ACC112 (cell line): Measurements from ENCODE around the gene KCNE4.

Experiments used
- H2AFZ ChIP-seq: fragments of 200-600 bp; sonication (generic); one replicate; pipeline ENCODE4 v1.6.0; 2017; ENCODE audit warnings: antibody characterized with exemption, low read length; ENCODE audit not compliant: unreplicated experiment
- H3K27ac ChIP-seq: fragments of 200-600 bp; sonication (generic); 2 replicates; pipeline ENCODE4 v1.5.1; 2014; ENCODE audit warnings: low read depth, mild to moderate bottlenecking, antibody characterized with exemption, low read length, moderate library complexity
- H3K27me3 ChIP-seq: fragments of 200-600 bp; sonication (generic); 2 replicates; pipeline ENCODE4 v1.6.1; 2014; ENCODE audit warnings: mild to moderate bottlenecking, antibody characterized with exemption, low read length, moderate library complexity, mixed read lengths; ENCODE audit not compliant: insufficient read depth
- H3K36me3 ChIP-seq: fragments of 200-600 bp; sonication (generic); 2 replicates; pipeline ENCODE4 v1.6.1; 2016; ENCODE audit warnings: mild to moderate bottlenecking, antibody characterized with exemption, low read length, moderate library complexity, mixed read lengths; ENCODE audit not compliant: insufficient read depth
- H3K4me1 ChIP-seq: fragments of 200-600 bp; sonication (generic); one replicate; pipeline ENCODE4 v1.6.1; 2016; ENCODE audit warnings: low read length, mixed read lengths; ENCODE audit not compliant: insufficient read depth, unreplicated experiment, control insufficient read depth
- H3K4me3 ChIP-seq: fragments of 200-600 bp; sonication (generic); 2 replicates; pipeline ENCODE4 v1.5.1; 2014; ENCODE audit warnings: mild to moderate bottlenecking, low read depth, low read length
- H3K79me2 ChIP-seq: fragments of 200-600 bp; sonication (generic); one replicate; pipeline ENCODE4 v1.6.0; 2016; ENCODE audit warnings: low read length; ENCODE audit not compliant: control insufficient read depth, unreplicated experiment, insufficient read depth

Gene KCNE4

GRCh38 chr2:223020971-223021675 is 30.9 kb upstream of the KCNE4 start:
- no peaks in the 10 kb centered on the region for H3K36me3 ChIP-seq
- no peaks in the 10 kb centered on the region for H3K79me2 ChIP-seq
- no peaks in the 10 kb centered on the region for H3K27me3 ChIP-seq

GRCh38 chr2:223026357-223027110 is 25.5 kb upstream of the KCNE4 start:
- H3K36me3 ChIP-seq: no peaks in the 10 kb centered on the region
- H3K27ac ChIP-seq: no peak overlapping the region
- H3K4me1 ChIP-seq: peaks cover 10% of the 10 kb centered on the region
- no peak overlapping the region for H2AFZ ChIP-seq
- H3K27me3 ChIP-seq: no peaks in the 10 kb centered on the region
- H3K4me3 ChIP-seq: no peak overlapping the region
- H3K79me2 ChIP-seq: no peaks in the 10 kb centered on the region

More at GRCh38 chr2:223020971-223021675, 30.9 kb upstream of the KCNE4 start:
- H2AFZ ChIP-seq: no peak overlapping the region
- H3K4me1 ChIP-seq: peaks cover under 1% of the 10 kb centered on the region
- H3K4me3 ChIP-seq: no peak overlapping the region
- H3K27ac ChIP-seq: no peak overlapping the region

- H3K79me2 ChIP-seq: no peaks in the 10 kb centered on the region
- no peak overlapping the region for H3K4me3 ChIP-seq
- no peak overlapping the region for H3K27ac ChIP-seq
- H2AFZ ChIP-seq: no peak overlapping the region
- H3K27me3 ChIP-seq: no peaks in the 10 kb centered on the region
- no peaks in the 10 kb centered on the region for H3K36me3 ChIP-seq
- peaks cover 10% of the 10 kb centered on the region for H3K4me1 ChIP-seq
Measured at GRCh38 chr2:223027442-223027841, 24.5 kb upstream of the KCNE4 start.

GRCh38 chr2:223029287-223029686 is 22.7 kb upstream of the KCNE4 start:
- Histone ChIP-seq H3K79me2 (no peaks in the 10 kb centered on the region), H3K27me3 (no peaks in the 10 kb centered on the region), H3K36me3 (no peaks in the 10 kb centered on the region), H2AFZ (no peak overlapping the region), H3K4me1 (peaks cover 10% of the 10 kb centered on the region), H3K27ac (no peak overlapping the region), H3K4me3 (no peak overlapping the region)

- no peaks in the 10 kb centered on the region for H3K27me3 ChIP-seq
- H2AFZ ChIP-seq: no peak overlapping the region
- peaks cover 3% of the 10 kb centered on the region for H3K4me1 ChIP-seq
- H3K79me2 ChIP-seq: no peaks in the 10 kb centered on the region
- H3K4me3 ChIP-seq: no peak overlapping the region
- peak overlapping the region; percentile 8; the same call in 1 of the 2 replicates for H3K27ac ChIP-seq
- no peaks in the 10 kb centered on the region for H3K36me3 ChIP-seq
Measured at GRCh38 chr2:223032187-223033142, 19.5 kb upstream of the KCNE4 start.

GRCh38 chr2:223034221-223034975 is 17.6 kb upstream of the KCNE4 start:
- Histone ChIP-seq H2AFZ (no peak overlapping the region), H3K4me1 (no peaks in the 10 kb centered on the region), H3K4me3 (no peak overlapping the region), H3K27me3 (no peaks in the 10 kb centered on the region), H3K27ac (no peak overlapping the region), H3K36me3 (no peaks in the 10 kb centered on the region), H3K79me2 (no peaks in the 10 kb centered on the region)

GRCh38 chr2:223036790-223037444 is 15.1 kb upstream of the KCNE4 start:
- peaks cover 19% of the 10 kb centered on the region for H3K4me1 ChIP-seq
- H3K27ac ChIP-seq: no peak overlapping the region
- no peaks in the 10 kb centered on the region for H3K27me3 ChIP-seq
- no peak overlapping the region for H2AFZ ChIP-seq
- no peaks in the 10 kb centered on the region for H3K79me2 ChIP-seq
- no peaks in the 10 kb centered on the region for H3K36me3 ChIP-seq
- H3K4me3 ChIP-seq: no peak overlapping the region

GRCh38 chr2:223037445-223037800 is 14.6 kb upstream of the KCNE4 start:
- no peak overlapping the region for H2AFZ ChIP-seq
- H3K27ac ChIP-seq: no peak overlapping the region
- no peak overlapping the region for H3K4me3 ChIP-seq
- no peaks in the 10 kb centered on the region for H3K27me3 ChIP-seq
- H3K4me1 ChIP-seq: peaks cover 23% of the 10 kb centered on the region
- H3K79me2 ChIP-seq: no peaks in the 10 kb centered on the region
- no peaks in the 10 kb centered on the region for H3K36me3 ChIP-seq

GRCh38 chr2:223039618-223040017 is 12.4 kb upstream of the KCNE4 start:
- no peaks in the 10 kb centered on the region for H3K36me3 ChIP-seq
- peak overlapping the region; percentile 69 for H2AFZ ChIP-seq
- H3K4me3 ChIP-seq: no peak overlapping the region
- no peaks in the 10 kb centered on the region for H3K79me2 ChIP-seq
- H3K27me3 ChIP-seq: no peaks in the 10 kb centered on the region
- no peak overlapping the region for H3K27ac ChIP-seq
- H3K4me1 ChIP-seq: peaks cover 35% of the 10 kb centered on the region
